Dermis blood vessel endothelial cell (primary cell): ENCODE measurements around the gene IFIT3. TPM values are rescaled to one million over a fixed set of nuclear protein-coding genes. Genes with fewer than 3 reads are reported as not detected.

Experiments
- total RNA-seq: library from RNA; depleted of rRNA; stranded (reverse); fragments of >200 nt; gene quantifications from 2 replicates; pipeline ENCODE4 v1.2.3, GENCODE V29; 2014

Gene IFIT3
- total RNA-seq, 1 donor from 2014 or later, result 14.3 TPM

Other genes starting within 250 kb of the IFIT3 start
- 3.1 and 3.8 TPM in 2 replicates for gene CH25H, start 120.7 kb upstream of the IFIT3 start, total RNA-seq
- 86.2 and 101 TPM in 2 replicates for gene LIPA, start 76.2 kb upstream of the IFIT3 start, total RNA-seq
- gene IFIT2, start 26.0 kb upstream of the IFIT3 start, total RNA-seq, result 9.6 and 23.7 TPM in 2 replicates
- gene IFIT1B, start 50.1 kb downstream of the IFIT3 start, total RNA-seq, result not detected in 2 replicates
- gene IFIT1, start 64.6 kb downstream of the IFIT3 start, total RNA-seq, result 2.2 and 2.6 TPM in 2 replicates
- 12.4 and 20.3 TPM in 2 replicates for gene IFIT5, start 86.6 kb downstream of the IFIT3 start, total RNA-seq
- 0.14 and 0.34 TPM in 2 replicates for gene SLC16A12, start 207.6 kb downstream of the IFIT3 start, total RNA-seq